HG02938 (cell line): Measurements from ENCODE around the gene HSD17B12.
A peak's percentile ranks its signal among the peaks of the same experiment; 100 is the strongest.
"Not testable (repeated sequence)": the region's sequence is repeated elsewhere in the genome, so short reads cannot be mapped to it uniquely, and the experiment has no call there.

ENCODE experiments used
- ATAC-seq: cut with Tn5 transposase; IDR thresholded peaks from one replicate; pipeline ENCODE4 v1.9.1; 2021; ENCODE audit warnings: mild to moderate bottlenecking, moderate library complexity; ENCODE audit not compliant: unreplicated experiment

Gene HSD17B12

GRCh38 chr11:43680521-43681400, at the start of gene HSD17B12:
TSS of gene HSD17B12 (plus strand) at chr11:43680738. CDS start at chr11:43680828, 90 bp downstream.
- ATAC-seq: peak; percentile 97

GRCh38 chr11:43631732-43632131, 48.8 kb upstream of the HSD17B12 start:
- ATAC-seq: no peak

GRCh38 chr11:43632181-43632580, 48.4 kb upstream of the HSD17B12 start:
- ATAC-seq: no peak

GRCh38 chr11:43638717-43639116, 41.8 kb upstream of the HSD17B12 start:
- no peak for ATAC-seq

GRCh38 chr11:43639224-43639623, 41.3 kb upstream of the HSD17B12 start:
- no peak for ATAC-seq

GRCh38 chr11:43639920-43640319, 40.6 kb upstream of the HSD17B12 start:
- ATAC-seq: no peak

- ATAC-seq: peak; percentile 97
These were observed 36.5 kb upstream of the HSD17B12 start for GRCh38 chr11:43643898-43644620.

- no peak for ATAC-seq
These were observed 35.8 kb upstream of the HSD17B12 start for GRCh38 chr11:43644621-43645299.

- no peak for ATAC-seq
These were observed 33.8 kb upstream of the HSD17B12 start for GRCh38 chr11:43646767-43647166.

GRCh38 chr11:43648888-43649287, 31.6 kb upstream of the HSD17B12 start:
- ATAC-seq: no peak

GRCh38 chr11:43649501-43649900, 31.0 kb upstream of the HSD17B12 start:
- no peak for ATAC-seq

GRCh38 chr11:43649921-43650320, 30.6 kb upstream of the HSD17B12 start:
- ATAC-seq: no peak

- ATAC-seq: not testable (repeated sequence)
These were observed 17.5 kb upstream of the HSD17B12 start for GRCh38 chr11:43663018-43663417.

GRCh38 chr11:43664295-43664694, 16.2 kb upstream of the HSD17B12 start:
- ATAC-seq: no peak

- not testable (repeated sequence) for ATAC-seq
These were observed 9.3 kb upstream of the HSD17B12 start for GRCh38 chr11:43671284-43671683.

- no peak for ATAC-seq
These were observed 6.0 kb upstream of the HSD17B12 start for GRCh38 chr11:43674560-43674959.

- ATAC-seq: no peak
These were observed 3.6 kb upstream of the HSD17B12 start for GRCh38 chr11:43676933-43677332.

- ATAC-seq: no peak
These were observed 934 bp downstream of the HSD17B12 start for GRCh38 chr11:43681401-43681942.

- not testable (repeated sequence) for ATAC-seq
These were observed 1.5 kb downstream of the HSD17B12 start for GRCh38 chr11:43682081-43682480.

GRCh38 chr11:43685440-43685839, 4.9 kb downstream of the HSD17B12 start:
- ATAC-seq: no peak

GRCh38 chr11:43686207-43686606, 5.7 kb downstream of the HSD17B12 start:
- no peak for ATAC-seq
